Psoas muscle (tissue), 8 donors: ENCODE results near the gene SPDL1. TPM values are rescaled to one million over a fixed set of nuclear protein-coding genes. Genes with fewer than 3 reads are reported as not detected.

Experiments
- ATAC-seq, 4 donors: fragments of 200-7000 bp; cut with Tn5 transposase; one replicate each; pipeline ENCODE4 v1.9.1; 2020; ENCODE audit warnings: moderate library complexity in 3 of 4, mild to moderate bottlenecking in 2 of 4
- DNase-seq, 2 donors: peaks; one replicate each; pipeline ENCODE4 v3.0.0-alpha.2; 2020
- H3K27ac ChIP-seq: fragments of 200-600 bp; one replicate; pipeline ENCODE4 v1.8.0; 2022
- H3K27me3 ChIP-seq, 3 donors: fragments of 200-600 bp in 1 of 3; one replicate each; pipeline versions ENCODE4 v1.6.1 to v1.8.0; 2013 to 2022; ENCODE audit warnings: low read length in 2 of 3, mild to moderate bottlenecking in 2 of 3, moderate library complexity in 1 of 3; ENCODE audit not compliant: insufficient read depth in 3 of 3
- H3K36me3 ChIP-seq, 2 donors: fragments of 200-600 bp in 1 of 2; one replicate each; pipeline versions ENCODE4 v1.6.1 to v1.8.0; 2013 to 2022; ENCODE audit warnings: low read depth in 1 of 2, mild to moderate bottlenecking in 1 of 2, moderate library complexity in 1 of 2; ENCODE audit not compliant: insufficient read depth in 1 of 2
- H3K4me1 ChIP-seq: fragments of 200-600 bp; one replicate; pipeline ENCODE4 v1.8.0; 2022
- H3K4me3 ChIP-seq: fragments of 200-600 bp; one replicate; pipeline ENCODE4 v1.8.0; 2022; ENCODE audit warnings: mild to moderate bottlenecking
- H3K9me3 ChIP-seq: fragments of 200-600 bp; one replicate; pipeline ENCODE4 v1.8.0; 2022
- CTCF ChIP-seq: fragments of 200-600 bp; IDR thresholded peaks from one replicate; pipeline ENCODE4 v1.8.0; 2022; ENCODE audit warnings: antibody characterized with exemption
- WGBS, 3 donors: extraction: QIAGEN DNeasy Blood & Tissue Kit; methylation state at CpG; one replicate each; pipeline versions ENCODE4 v1.1.6 to v1.1.7; 2013; 5-methylcytosine and 5-hydroxymethylcytosine counted together
- intact Hi-C, 2 donors: fragments of 100-400 bp; cut with DNase I; formaldehyde crosslinking; loops; one replicate each; pipeline versions ENCODE4 v1.11.0 to v1.14.2; 2022
- polyA plus RNA-seq, 3 donors: library from polyadenylated mRNA; stranded (reverse); fragments of 200-250 nt; gene quantifications; one replicate each; pipeline ENCODE4 v1.2.3, GENCODE V29; 2013
- total RNA-seq, 4 donors: library from RNA; stranded (reverse); fragmentation: NEBNext Ultra II Directional in 2 of 4; extraction: Animal tissue kit (Norgen Biotek cat#: 25700) in 2 of 4; gene quantifications; one replicate each; pipeline versions ENCODE4 v1.2.1 to v1.2.4, GENCODE V29; 2021 to 2023
- donor health status: healthy with polysubstance abuse.
- donor health status: DM: no; HTN: no; CAD: no; lungs with moderate emphysema.
- donor health status: Bipolar disorder and iron deficiency.
- donor health status: healthy.
- donor health status: DM: yes; HTN: yes; CAD: no.
- donor health status: DM: no; HTN: no; CAD: no.
- donor health status: DM: no; HTN: no; CAD: no.
- donor health status: DM: yes; HTN: yes; CAD: no.

SPDL1 gene
- total and polyA plus RNA-seq, 7 donors, result 1.7 to 6.3 (median 2.8) TPM

GRCh38 chr5:169641253-169641652 is 57.7 kb downstream of the SPDL1 start:
- no peak for DNase-seq
- Histone ChIP-seq H3K4me3 (no peak overlapping the region), H3K4me1 (no peaks in the 10 kb centered on the region), H3K9me3 (no peaks in the 10 kb centered on the region), H3K27me3 (peaks cover 0 to 12% (median 6%) of the 10 kb centered on the region in 3 donors), H3K27ac (no peak overlapping the region), H3K36me3 (no peaks in the 10 kb centered on the region)
- intact Hi-C loops, result no loop called here
- 9 to 21% (median 13%) methylated on average over 6 of the region's 6 CpGs for WGBS, 3 donors
- no peak for ATAC-seq
- no peak for TF ChIP-seq CTCF

- Histone ChIP-seq H3K27me3 (peaks cover 0 to 1% (median 0%) of the 10 kb centered on the region in 3 donors), H3K4me1 (no peaks in the 10 kb centered on the region), H3K27ac (no peak overlapping the region), H3K4me3 (no peak overlapping the region), H3K9me3 (no peaks in the 10 kb centered on the region), H3K36me3 (no peaks in the 10 kb centered on the region)
- intact Hi-C loops, result no loop called here
- 76 to 86% (median 85%) methylated on average over 3 of the region's 3 CpGs for WGBS, 3 donors
- ATAC-seq (no peak), DNase-seq (no peak)
- TF ChIP-seq CTCF, result no peak
These were observed 63.3 kb downstream of the SPDL1 start for GRCh38 chr5:169646856-169647255.

DNA sequence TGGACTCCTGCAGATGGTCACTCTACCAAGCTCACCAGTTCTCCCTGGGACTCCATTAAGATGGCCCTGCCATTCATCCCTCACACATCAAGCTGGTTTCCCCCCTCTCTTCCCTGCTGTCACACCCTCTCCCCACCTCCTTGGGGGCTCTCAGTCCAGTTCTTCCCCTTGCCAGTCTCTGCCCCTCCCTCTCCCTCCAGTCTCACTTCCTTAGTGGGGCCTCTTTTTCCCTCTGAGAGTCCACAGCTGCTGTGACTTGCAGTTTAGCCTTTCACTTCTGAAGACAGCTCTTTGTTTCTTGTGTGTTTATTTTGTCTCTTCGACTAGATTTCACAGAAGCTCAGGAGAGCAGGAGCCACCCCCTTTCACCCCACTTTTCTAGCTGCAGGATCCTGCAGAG is 64.0 kb downstream of the SPDL1 start:
- no peak overlapping the region for H3K4me3 ChIP-seq
- WGBS, 3 donors, result 6 to 13% (median 11%) methylated on average over 1 of the region's 1 CpG
- intact Hi-C loops, result no loop called here
- H3K4me1 ChIP-seq, result no peaks in the 10 kb centered on the region
- ATAC-seq (no peak), DNase-seq (no peak)
- no peak overlapping the region for H3K27ac ChIP-seq
- no peaks in the 10 kb centered on the region for H3K9me3 ChIP-seq
- no peaks in the 10 kb centered on the region for H3K36me3 ChIP-seq
- no peak for TF ChIP-seq CTCF
- peaks cover 0 to 1% (median 0%) of the 10 kb centered on the region in 3 donors for H3K27me3 ChIP-seq

DNA sequence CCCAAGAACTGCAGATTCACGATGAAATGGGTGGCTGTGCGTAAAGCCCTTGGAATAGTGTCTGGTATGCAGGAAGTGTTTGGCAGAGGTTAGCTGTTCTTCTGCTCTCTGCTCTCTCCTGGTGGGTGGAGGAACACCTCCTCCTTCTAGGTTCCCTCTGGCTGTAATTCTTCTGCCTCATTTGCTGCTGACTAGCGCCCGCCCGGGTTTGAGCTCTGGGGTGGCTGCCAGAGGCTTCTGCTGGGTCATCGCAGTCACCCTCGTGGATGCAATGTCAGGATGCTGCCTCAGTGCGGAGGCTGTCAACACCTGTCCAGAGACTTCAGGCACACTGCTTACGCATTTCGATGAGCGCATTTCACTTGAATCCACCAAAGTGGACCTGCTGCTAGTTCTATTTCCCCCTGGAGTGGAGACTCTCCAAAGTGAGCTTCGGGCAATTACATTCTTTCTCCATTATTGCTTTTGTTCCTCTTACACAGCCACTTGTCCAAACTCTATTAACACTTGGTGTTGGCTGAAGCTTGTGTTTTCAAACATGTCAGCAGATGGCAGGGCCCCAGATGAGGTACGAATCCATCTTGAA is 65.2 kb downstream of the SPDL1 start:
- no peaks in the 10 kb centered on the region for H3K4me1 ChIP-seq

More for the DNA sequence above, 65.2 kb downstream of the SPDL1 start:
- Histone ChIP-seq H3K9me3 (no peaks in the 10 kb centered on the region), H3K4me3 (no peak overlapping the region), H3K36me3 (no peaks in the 10 kb centered on the region), H3K27me3 (peaks cover 0 to 1% (median 0%) of the 10 kb centered on the region in 3 donors), H3K27ac (no peak overlapping the region)
- ATAC-seq (no peak), DNase-seq (no peak)
- intact Hi-C loops, result no loop called here
- TF ChIP-seq CTCF, result no peak
- 56 to 61% (median 57%) methylated on average over 13 of the region's 13 CpGs for WGBS, 3 donors
